Stimulated activated CD8-positive, alpha-beta memory T cell treated with anti-CD3 and anti-CD28 coated beads, Interleukin-7, amount 100 ng/mL, for 1 hour (primary cell): ENCODE results near the gene ATPAF1.
"Not testable (repeated sequence)": the region's sequence is repeated elsewhere in the genome, so short reads cannot be mapped to it uniquely, and the experiment has no call there.

Experiments
- DNase-seq, 2 donors: peaks; one replicate each; pipeline ENCODE4 v3.0.0-alpha.2; 2020; ENCODE audit warnings: low read depth in 2 of 2

ATPAF1 gene, protein sequence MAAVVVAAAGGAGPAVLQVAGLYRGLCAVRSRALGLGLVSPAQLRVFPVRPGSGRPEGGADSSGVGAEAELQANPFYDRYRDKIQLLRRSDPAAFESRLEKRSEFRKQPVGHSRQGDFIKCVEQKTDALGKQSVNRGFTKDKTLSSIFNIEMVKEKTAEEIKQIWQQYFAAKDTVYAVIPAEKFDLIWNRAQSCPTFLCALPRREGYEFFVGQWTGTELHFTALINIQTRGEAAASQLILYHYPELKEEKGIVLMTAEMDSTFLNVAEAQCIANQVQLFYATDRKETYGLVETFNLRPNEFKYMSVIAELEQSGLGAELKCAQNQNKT

DNA sequence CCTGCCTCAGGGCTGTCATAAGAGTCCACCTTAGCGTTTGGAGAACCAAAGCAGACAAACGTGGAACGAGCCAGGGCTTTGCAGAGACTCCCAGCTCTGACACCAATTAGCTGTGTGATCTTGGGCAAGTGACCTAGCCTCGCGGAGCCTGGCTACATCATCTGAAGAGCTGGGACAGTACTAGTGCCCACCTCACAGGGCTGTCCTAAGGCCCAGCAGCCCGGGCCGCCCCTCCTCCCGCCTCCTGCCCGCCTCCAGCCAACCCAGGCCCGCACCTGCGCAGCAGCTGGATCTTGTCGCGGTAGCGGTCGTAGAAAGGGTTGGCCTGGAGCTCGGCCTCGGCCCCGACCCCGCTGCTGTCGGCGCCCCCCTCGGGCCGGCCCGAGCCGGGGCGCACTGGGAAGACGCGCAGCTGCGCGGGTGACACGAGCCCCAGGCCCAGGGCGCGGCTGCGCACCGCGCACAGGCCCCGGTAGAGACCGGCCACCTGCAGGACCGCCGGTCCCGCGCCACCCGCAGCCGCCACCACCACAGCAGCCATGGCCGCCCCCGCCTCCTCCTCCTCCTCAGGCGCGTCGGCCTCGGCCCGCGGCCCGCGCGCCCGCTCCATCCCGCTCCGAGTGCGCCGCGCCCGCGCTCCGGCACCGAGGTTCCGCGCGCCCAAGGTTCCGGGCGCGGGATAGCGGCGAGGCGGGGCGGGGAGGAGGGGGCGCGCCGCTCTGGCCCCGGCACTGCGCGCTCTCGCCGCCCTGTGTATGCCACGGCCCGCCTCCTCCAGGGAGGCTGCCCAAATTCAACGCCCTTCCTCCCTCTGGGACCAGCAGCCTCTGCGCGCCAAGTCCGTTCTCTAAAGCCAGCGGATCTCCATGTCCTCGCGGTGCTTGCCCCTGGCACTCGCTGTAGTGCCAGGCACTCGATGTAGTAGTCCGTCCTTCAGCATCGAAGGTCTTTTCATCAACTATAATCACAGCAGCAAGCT is at the start of gene ATPAF1:
Gene ATPAF1 (minus strand): TSS at position 583 of the 979 bp plus-strand sequence. CDS start 42 bp downstream, at position 541.
- peak in 1 of 2 donors; percentile 10 for DNase-seq

DNA sequence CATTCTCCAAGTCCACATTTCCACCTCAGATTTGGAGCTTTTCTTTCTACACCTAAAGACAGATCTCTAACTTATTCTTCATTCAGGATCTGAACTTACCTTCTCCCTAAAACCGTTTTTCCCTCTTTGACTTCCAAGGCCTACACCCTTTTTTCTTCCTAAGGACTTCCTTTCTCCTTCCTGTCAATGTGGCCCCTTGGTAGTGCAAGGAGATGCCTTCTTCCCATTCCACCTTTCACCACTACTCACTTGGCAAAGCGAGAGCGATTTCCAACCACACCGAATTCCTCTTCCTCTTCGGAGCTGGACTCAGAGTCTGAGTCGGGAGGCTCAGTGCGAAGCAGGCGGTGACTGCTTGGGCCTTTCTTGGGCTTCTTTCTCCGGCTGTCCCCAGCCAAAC is 49.5 kb upstream of the ATPAF1 start:
- no peak for DNase-seq

DNA sequence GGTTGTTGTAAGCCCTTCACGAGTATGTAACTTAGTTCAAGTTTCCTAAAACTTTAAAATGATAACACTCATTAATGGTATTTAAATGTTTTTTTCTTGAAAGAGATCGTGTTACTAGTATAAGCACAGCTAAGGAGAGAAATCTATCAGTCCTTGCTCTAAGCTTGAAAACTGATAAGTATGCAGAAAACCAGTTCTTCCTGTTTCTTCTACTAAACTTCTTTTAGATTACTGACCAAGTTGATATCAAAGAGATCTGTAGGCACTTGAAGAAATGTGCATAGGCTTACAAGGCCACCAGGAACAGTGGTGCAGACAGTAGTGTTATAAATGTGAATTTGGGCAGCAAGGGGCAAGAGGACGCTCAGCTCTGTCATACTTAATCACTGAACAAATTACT is 46.8 kb upstream of the ATPAF1 start:
- DNase-seq: no peak

DNA sequence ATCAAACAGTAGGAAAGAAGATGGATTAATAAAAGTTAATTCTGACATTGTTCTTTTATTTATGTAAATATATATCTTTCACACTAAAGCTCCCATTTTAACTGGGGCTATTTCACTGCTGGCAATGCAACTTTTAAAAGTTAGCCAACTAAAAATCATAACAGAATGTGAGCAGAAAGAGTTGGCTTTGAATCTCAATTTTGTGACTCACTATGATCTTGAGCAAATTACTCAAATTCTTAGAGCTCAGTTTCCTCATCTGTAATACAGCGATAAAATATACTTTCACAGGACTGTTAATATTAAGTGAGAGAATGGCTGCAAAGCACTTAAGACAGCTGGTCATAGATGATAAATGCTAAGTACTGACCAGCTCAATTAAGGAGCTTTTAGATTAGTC is 40.0 kb upstream of the ATPAF1 start:
- DNase-seq: no peak

DNA sequence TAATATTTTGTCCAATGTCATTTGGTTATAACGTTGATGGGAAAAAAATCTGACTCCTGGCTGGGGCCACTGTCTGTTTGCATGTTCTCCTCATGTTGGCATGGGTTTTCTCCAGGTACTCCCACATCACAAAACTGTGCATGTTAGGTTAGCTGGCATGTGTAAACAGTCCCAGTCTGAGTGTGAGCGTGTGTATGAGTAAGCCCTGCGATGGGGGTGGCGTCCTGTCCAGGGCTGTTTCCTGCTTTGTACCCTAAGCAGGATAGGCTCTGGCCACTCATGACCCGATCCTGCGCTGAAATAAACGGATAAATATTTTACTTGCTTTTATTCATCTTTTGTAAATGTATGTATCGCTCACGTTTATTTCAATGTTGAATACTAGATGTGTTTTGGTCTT is 37.2 kb upstream of the ATPAF1 start:
- no peak for DNase-seq

DNA sequence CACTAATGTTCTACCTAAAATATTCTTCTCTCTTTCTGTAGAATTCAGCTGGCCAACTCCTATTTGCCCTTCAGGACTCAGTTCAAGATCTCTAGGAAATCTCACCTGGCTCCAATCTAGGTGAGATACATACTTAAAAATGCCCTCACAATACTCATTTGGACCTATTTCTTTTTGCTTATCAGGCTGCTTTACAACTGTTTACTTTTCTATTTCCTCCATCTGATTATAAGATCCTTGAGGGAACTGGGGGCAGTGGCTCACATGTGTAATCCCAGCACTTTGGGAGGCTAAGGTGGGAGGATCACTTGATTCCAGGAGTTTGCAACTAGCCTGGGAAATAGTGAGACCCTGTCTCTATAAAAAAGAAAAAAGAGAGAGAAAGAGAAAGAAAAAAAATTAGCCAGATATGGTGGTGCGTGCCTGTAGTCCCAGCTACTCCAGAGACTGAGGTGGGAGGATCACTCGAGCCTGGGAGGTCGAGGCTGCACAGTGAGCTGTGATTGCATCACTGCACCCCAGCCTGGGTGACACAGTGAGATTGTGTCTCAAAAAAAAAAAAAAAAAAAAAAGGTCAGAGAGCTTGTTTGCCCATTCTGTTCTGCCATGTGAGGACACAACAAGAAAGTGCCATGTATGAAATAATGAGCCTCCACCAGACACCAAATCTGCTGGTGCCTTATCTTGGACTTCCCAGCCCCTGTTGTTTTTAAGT is 35.9 kb upstream of the ATPAF1 start:
- no peak for DNase-seq

DNA sequence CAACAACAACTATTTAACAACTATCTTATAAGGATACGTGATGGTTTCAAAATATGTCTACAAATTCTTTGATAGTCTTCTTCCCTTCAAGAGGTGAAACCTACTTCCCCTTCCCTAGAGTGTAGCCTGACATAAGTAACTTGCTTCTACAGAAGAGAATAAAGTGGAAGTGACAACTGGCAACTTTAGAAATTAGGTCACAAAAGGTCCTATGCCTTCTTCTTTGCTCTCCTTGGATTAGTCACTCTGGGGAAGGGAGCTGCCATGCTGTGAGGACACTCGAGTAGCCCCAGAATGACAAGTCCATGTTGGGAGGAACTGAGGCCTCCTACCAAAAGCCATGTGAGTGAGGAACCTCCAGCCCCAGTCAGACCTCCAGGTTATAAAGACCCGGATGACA is 31.5 kb upstream of the ATPAF1 start:
- no peak for DNase-seq

DNA sequence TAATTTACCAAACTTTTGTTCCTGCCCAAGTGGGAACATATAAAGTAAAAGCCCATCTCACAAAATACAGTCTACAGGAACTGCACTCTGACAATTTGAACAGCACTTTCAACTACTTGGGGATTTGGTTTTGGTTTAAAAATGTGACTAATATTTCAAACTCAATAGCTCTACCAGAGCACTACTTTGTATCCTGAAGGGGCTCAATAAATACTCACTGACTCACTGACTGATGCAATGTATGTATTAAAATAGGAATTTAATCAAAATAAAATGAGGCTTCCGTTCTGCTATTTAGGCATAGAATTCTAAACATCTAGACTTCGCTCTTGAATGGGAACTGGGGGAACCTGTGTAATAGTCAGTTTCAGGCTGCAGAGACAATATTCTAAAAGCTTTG is 28.9 kb upstream of the ATPAF1 start:
- no peak for DNase-seq

DNA sequence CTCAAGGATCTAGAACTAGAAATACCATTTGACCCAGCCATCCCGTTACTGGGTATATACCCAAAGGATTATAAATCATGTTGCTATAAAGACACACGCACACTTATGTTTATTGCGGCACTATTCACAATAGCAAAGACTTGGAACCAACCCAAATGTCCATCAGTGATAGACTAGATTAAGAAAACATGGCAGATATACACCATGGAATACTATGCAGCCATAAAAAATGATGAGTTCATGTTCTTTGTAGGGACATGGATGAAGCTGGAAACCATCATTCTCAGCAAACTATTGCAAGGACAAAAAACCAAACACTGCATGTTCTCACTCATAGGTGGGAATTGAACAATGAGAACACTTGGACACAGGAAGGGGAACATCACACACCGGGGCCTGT is 26.5 kb upstream of the ATPAF1 start:
- DNase-seq: not testable (repeated sequence)

DNA sequence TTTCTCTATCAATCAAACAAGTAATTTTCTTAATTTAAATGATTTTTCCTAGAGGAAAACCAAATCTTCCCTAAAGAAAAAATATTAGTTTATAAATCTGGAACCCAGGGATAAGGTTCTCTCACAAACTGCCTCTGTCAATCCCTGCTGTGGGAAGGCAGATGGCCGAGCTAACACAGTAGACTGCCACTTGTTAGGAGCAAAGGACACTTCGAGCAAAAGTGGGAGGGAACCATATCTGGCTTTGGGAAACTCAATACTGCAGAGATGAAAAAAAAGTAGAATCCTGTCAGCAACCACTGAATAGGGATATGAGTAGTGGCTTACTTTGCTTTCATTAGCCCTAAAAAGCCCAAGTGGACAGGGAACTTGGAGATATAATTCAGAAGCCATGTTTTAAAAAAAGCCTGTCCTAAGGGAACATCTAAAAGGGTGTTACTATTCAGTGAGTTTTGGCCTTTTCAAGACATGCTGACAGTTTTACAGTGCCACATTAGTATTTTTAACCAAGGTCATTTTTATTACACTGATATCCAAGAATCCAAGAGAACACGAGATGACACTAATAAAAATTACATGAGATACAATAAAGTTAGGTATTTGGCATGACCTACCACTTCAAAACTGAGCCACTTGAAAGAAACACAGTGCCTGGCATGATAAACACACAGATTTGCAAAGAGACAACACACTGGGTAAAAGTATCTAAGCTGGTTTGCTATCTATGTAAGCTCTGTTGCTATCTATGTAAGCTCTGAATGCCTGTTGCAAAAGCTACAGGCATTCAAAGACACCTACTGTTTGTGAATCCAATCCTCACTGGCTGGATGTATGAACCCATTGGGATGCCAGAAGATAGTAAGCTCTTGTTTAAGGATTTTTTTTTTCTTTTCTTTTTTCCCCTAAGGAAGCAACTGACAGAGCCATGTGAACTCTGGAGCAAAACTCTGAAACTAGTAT is 24.9 kb upstream of the ATPAF1 start:
- no peak for DNase-seq

DNA sequence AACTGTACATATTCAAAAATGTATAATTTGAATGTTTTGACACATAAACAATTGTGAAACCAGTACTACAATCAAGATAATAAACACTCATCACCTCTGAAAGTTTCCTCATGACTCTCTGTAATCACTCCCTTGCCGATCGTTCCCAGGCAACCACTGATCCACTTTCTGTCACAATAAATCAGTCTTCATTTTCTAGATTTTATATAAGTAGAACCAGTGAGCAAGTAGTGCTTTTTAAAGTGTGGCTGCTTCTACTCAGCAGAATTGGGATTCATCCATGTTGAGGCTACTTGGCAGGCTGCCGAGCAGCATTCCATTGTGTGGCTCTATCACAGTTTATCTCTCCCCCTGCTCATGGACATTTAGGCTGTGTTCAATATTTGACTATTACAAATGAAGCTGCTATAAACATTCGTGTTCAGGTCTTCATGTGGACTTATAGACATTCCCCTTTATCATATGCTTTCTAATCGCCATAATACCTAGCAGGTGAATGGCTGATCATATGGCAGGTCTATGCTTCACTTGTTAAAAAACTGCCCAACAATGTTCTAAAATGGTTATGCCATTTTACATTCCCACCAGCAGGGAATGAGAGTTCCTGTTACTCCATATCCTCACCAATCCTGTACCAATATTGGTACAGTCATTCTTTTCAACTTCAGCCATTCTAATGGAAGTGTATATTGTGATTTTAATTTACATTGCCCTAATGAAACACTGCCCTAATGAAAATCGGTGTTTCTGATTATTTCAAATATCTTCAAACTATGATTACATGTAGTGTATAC is 24.0 kb upstream of the ATPAF1 start:
- DNase-seq: no peak

DNA sequence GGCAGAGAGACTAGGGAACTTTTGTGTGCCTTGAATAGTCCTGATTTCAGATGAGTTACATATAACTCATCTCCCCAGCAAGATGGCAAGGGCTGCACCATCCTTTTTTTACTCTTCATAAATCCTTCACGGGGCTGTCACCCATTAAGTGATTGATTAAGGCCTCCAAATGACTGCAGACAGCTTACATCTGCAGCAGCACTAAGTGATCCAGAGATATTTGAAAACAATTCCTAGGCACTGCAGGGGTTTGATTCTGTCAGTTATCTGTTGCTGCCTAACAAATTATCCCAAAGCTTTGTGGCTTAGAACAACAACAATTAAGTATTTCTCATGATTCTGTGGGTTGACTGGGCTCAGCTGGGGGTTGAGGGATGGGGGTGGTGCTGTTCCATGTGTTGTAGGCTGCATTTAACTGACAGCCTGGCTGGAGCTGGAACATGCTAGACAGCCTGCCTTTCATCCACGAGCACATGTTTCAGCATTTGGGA is 22.8 kb upstream of the ATPAF1 start:
- no peak for DNase-seq

DNA sequence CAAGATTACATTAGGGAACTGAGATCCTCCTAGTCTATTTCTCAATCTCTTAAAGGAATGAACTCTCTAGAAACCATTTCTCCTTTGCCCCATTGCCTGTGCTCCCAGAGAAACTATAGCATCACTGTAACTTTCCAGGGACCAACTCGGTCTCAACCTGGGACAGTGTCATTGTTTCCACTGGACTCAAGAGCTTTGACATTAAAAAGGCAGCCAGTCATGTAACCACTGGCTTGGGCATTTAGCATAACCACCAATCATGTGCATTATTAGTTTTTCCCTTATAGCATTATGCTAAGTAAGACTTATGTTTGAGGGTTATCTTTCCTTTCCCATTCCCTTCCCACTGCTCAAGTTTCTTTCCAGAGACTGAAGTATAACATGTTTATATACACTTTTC is 21.7 kb upstream of the ATPAF1 start:
- no peak for DNase-seq

DNA sequence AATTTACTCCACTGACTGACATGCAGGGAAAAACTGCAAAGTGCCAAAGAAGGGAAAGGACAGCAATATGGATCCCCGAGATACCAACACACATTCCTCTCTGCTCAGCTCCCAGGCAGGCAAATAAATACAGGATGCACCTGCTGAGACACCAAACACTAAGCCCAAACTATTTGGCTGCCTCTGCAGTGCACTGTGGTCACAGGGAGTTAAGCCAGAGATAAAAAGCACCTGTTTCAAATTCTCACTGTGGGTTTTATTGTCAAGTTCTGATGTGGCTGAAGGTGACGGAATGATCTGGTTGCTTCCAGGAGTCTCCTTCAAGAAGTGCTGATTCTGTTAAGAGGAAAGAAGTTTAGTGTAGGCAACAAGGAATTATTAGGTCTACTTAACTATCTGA is 21.2 kb upstream of the ATPAF1 start:
- no peak for DNase-seq

DNA sequence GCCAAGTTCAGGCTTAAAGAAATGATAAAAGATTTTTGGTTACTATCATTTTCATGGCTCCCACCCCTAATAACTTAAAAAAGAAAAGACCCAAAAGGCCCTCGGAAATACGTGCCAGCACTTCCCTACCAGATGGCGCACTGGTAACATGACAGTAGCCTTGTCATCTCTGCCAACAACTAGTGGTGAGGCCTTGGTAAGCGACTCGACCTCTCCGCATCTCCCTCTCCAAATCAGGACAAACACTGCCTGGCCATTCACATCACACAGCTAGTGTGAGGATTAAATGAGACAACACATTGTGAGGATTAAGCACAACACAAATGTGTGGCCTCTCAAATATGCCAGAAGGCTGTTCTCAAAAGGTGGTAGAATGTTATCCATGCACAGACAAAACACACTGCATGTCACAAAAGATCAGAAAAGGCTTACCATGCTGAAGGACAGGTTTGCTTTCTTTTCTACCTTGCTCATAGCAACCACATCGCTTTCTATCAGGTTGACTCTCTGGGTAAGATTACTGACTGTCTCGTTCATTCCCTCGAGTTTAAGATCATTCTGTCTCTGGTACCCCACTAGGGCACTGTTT is 19.9 kb upstream of the ATPAF1 start:
- DNase-seq: no peak

DNA sequence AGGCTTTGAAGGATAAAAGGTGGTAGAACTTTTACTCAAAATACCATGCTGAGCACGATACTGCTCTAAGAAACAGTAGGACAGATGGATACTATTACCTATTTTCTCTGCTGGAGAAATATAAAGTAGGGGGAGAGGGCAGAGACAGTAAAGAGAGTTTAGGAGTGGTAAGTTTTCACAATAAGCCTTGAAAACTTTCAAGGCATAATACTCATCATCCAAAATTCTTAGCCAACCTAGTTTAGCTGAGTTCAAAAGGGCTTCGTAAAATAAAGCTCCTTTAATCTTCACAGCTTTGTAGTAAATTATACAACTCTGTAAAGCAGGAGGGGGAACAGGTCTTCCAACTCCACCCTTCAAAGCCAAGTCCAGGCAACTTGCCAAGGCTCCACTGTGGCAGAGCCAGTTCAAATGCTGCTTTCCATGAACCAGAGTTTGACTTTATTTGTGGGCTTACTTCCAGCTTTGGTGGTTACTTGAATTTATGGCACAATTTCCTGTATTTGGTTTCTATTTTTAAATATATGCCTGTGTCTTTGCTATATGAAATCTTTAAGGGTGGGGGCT is 19.0 kb upstream of the ATPAF1 start:
- DNase-seq: no peak

DNA sequence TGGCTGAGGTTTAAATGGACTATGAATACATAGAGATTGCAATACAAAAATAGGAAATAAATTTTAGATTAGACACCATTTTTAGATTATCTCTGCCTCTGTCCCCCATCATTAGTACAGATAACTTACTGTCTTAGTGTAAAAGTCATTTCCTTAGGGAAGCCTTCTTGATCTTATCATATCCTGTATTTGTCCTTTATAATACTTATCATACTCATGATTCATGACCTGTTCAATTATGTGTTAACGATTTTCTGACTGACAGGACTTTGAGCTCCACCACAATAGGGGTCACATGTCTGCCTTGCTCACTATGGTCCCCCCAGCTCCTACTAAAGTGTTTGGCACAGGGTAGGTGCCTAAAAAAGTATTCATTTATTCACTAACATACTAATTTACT is 18.1 kb upstream of the ATPAF1 start:
- no peak for DNase-seq

DNA sequence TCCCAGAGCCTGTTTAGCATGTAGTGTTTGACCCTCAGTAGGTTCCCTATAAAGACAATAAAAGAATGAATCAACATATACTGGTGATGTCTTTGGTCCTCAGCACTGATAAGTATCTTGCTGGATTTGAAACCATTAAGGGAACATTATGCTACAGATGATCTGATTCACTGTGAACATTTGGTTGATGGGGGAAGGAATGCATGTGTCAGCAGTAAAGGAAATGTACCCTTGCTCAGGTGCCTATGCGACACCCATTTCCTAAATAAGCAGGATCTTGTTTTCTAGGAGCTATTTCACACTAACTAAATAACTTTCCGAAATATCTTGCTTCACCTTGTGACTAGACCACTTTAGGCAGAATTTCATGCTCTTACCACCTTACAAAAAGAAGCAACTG is 16.5 kb upstream of the ATPAF1 start:
- no peak for DNase-seq

DNA sequence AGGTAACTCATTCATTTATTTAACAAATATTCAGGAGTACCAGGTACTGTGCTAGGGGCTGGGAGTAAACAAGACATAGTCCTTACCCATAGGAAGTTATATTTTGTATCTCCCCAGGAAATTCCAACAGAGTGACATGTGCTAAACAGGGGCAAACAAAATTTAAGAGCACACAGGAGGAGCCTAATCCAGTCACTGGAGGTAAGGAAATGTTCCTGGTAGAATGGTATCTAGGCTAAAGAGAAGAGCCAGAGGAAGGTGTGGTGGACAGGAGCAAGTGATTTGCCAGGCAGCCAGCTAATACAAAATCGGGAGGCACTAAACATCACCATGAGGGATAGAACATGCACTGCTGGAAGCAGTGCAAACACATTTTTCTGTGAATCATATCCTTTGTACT is 13.9 kb upstream of the ATPAF1 start:
- DNase-seq: no peak
